Osteocyte (in vitro differentiated cells): Measurements from ENCODE around the gene TMEM147. TPM values are rescaled to one million over a fixed set of nuclear protein-coding genes. Genes with fewer than 3 reads are reported as not detected.

Source experiments
- DNase-seq: peaks from one replicate; pipeline ENCODE4 v3.0.0; 2021; ENCODE audit warnings: mixed read lengths; ENCODE audit not compliant: unreplicated experiment; ENCODE audit errors: extremely low spot score
- H3K27ac Mint-ChIP-seq: one replicate; pipeline ENCODE4 v1.8.0; 2021; ENCODE audit warnings: mild to moderate bottlenecking, mixed read lengths; ENCODE audit not compliant: unreplicated experiment
- H3K27me3 Mint-ChIP-seq: one replicate; pipeline ENCODE4 v1.8.0; 2021; ENCODE audit warnings: mixed read lengths; ENCODE audit not compliant: unreplicated experiment
- H3K36me3 Mint-ChIP-seq: one replicate; pipeline ENCODE4 v1.8.0; 2021; ENCODE audit warnings: mixed read lengths; ENCODE audit not compliant: unreplicated experiment
- H3K4me1 Mint-ChIP-seq: one replicate; pipeline ENCODE4 v1.8.0; 2021; ENCODE audit warnings: mixed read lengths; ENCODE audit not compliant: unreplicated experiment
- H3K4me3 Mint-ChIP-seq: one replicate; pipeline ENCODE4 v1.8.0; 2021; ENCODE audit warnings: mild to moderate bottlenecking, moderate library complexity, mixed read lengths; ENCODE audit not compliant: unreplicated experiment
- H3K9me3 Mint-ChIP-seq: one replicate; pipeline ENCODE4 v1.8.0; 2021; ENCODE audit warnings: mixed read lengths; ENCODE audit not compliant: unreplicated experiment
- CTCF ChIP-seq: fragments of 200-600 bp; sonication (generic); IDR thresholded peaks from 2 replicates; pipeline ENCODE4 v1.5.0; 2021; ENCODE audit warnings: antibody characterized with exemption, mild to moderate bottlenecking, moderate library complexity
- total RNA-seq: library from RNA; stranded (reverse); gene quantifications from 2 replicates; pipeline ENCODE4 v1.2.1, GENCODE V29; 2021

TMEM147 gene
- total RNA-seq, 1 donor from 2014 or later: 110 TPM

- Mint-ChIP-seq H3K4me3 (no peak overlapping the region), H3K4me1 (no peaks in the 10 kb centered on the region), H3K36me3 (no peaks in the 10 kb centered on the region), H3K27ac (no peak overlapping the region), H3K27me3 (peaks cover 31% of the 10 kb centered on the region), H3K9me3 (no peaks in the 10 kb centered on the region)
- DNase-seq: no peak
- no peak for TF ChIP-seq CTCF
These were observed 43.7 kb upstream of the TMEM147 start for GRCh38 chr19:35501684-35502083.

GRCh38 chr19:35502751-35503150 lies 42.7 kb upstream of the TMEM147 start:
- H3K4me1 Mint-ChIP-seq: no peaks in the 10 kb centered on the region
- no peak for DNase-seq
- H3K9me3 Mint-ChIP-seq: no peaks in the 10 kb centered on the region
- no peaks in the 10 kb centered on the region for H3K36me3 Mint-ChIP-seq
- peaks cover 38% of the 10 kb centered on the region for H3K27me3 Mint-ChIP-seq
- H3K27ac Mint-ChIP-seq: no peak overlapping the region
- TF ChIP-seq CTCF: no peak
- H3K4me3 Mint-ChIP-seq: no peak overlapping the region

GRCh38 chr19:35506011-35506410 lies 39.4 kb upstream of the TMEM147 start:
- H3K4me3 Mint-ChIP-seq: no peak overlapping the region
- no peaks in the 10 kb centered on the region for H3K36me3 Mint-ChIP-seq
- H3K27me3 Mint-ChIP-seq: peaks cover 66% of the 10 kb centered on the region
- no peak for TF ChIP-seq CTCF
- peaks cover 8% of the 10 kb centered on the region for H3K4me1 Mint-ChIP-seq
- no peak overlapping the region for H3K27ac Mint-ChIP-seq
- H3K9me3 Mint-ChIP-seq: no peaks in the 10 kb centered on the region
- no peak for DNase-seq

- no peaks in the 10 kb centered on the region for H3K36me3 Mint-ChIP-seq
- no peak for DNase-seq
- H3K27me3 Mint-ChIP-seq: peaks cover 66% of the 10 kb centered on the region
- H3K27ac Mint-ChIP-seq: no peak overlapping the region
- no peak overlapping the region for H3K4me3 Mint-ChIP-seq
- peaks cover 8% of the 10 kb centered on the region for H3K4me1 Mint-ChIP-seq
- no peaks in the 10 kb centered on the region for H3K9me3 Mint-ChIP-seq
- no peak for TF ChIP-seq CTCF
These were observed 37.9 kb upstream of the TMEM147 start for GRCh38 chr19:35507561-35507960.

GRCh38 chr19:35508129-35508528 lies 37.3 kb upstream of the TMEM147 start:
- H3K27me3 Mint-ChIP-seq: peaks cover 69% of the 10 kb centered on the region
- DNase-seq: no peak
- no peak overlapping the region for H3K27ac Mint-ChIP-seq
- peaks cover 8% of the 10 kb centered on the region for H3K4me1 Mint-ChIP-seq
- no peak overlapping the region for H3K4me3 Mint-ChIP-seq
- H3K36me3 Mint-ChIP-seq: no peaks in the 10 kb centered on the region
- H3K9me3 Mint-ChIP-seq: no peaks in the 10 kb centered on the region
- TF ChIP-seq CTCF: no peak
